DMS53 treated with DMSO at 0.1 percent for 48 hours (cell line): ENCODE results near the gene SPTBN4.
"Not testable (repeated sequence)": the region's sequence is repeated elsewhere in the genome, so short reads cannot be mapped to it uniquely, and the experiment has no call there.

ENCODE experiments used
- DNase-seq: peaks from one replicate; lab custom pipeline; 2025; ENCODE audit not compliant: unreplicated experiment; lab: John Stamatoyannopoulos, UW

The SPTBN4 gene

DNA sequence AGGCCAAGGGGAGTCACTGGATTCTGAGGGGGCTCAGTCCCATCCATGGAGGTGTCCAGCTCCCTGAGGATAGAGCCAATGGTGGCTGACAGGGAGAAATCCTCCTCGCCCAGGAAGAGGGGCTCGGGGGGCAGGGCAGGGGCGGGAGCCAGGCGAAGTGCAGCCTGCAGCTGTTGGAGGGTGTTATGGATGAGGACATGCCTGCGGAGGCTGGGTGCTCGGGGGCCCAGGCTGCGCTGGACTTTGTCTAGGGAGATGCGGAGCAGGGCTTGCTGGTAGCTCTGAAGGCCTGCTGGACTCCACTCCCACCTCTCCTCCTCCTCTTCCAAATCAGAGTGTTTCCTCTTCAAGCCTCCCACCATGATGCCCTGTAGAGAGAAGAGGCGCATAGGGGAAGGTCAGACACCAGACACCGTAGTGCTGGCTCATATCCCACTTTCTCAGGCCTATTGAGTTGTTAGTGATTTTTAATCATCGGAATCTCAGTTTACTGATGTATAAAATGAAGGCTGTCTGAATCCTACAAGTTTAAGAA is 25.0 kb upstream of the SPTBN4 start:
- no peak for DNase-seq

- no peak for DNase-seq
These were observed 24.3 kb upstream of the SPTBN4 start for GRCh38 chr19:40442328-40443130.

GRCh38 chr19:40443131-40443999 is 23.4 kb upstream of the SPTBN4 start:
- peak; percentile 100 for DNase-seq

- peak; percentile 96 for DNase-seq
These were observed 22.6 kb upstream of the SPTBN4 start, which contains the start of gene SERTAD3 for GRCh38 chr19:40444000-40444824. Gene SERTAD3 (minus strand): TSS chr19:40444335. CDS start chr19:40442080, 2,255 bp downstream.

DNA sequence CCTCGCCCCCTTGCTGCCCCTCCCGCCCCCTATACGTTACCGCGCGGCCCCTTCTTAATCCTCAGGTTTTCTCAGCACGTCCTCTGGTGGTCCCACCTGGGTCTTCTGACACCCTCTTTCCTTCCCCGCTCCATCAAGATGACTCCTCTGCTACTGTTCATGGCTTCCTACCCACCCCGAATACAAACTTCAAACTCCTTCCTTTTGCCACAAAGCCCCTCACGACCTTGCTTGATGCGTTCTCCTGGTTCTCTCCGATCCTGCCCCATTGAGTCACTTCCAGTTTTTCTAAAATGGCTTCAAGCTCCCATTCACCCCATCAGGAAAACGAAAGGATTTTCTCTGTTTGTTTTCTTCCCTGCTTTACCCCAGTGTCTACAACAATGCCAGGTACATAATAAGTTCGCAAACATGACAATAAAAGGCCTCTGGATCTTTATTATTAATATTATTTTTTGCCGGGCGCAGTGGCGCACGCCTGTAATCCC is 21.9 kb upstream of the SPTBN4 start:
- DNase-seq: peak; percentile 90

DNA sequence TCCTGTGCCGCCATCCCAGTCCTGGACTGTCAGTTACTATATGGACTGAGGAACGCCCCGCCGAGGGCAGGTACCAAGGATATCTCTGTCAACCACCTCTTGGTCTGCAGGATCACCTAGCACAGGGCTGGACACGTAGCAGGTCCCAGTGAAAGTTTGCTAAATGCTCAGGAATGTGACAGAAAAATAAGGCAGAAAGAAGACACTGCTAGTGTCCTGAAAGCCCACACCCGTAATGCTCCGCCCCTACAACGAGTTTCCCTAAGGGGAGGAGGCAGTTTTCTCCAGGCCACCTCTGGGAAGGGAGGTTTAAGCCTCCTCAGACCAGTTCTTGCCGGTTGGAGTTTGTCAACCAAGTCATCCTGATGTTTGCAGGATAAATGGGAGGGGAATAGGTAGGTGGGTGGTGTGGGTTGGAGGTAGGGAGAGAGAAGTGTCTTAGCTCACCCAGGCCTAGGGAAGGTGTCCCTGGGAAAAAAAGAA is 21.0 kb upstream of the SPTBN4 start:
- DNase-seq: peak; percentile 21

- no peak for DNase-seq
These were observed 20.5 kb upstream of the SPTBN4 start for GRCh38 chr19:40446263-40446784.

GRCh38 chr19:40449506-40449905 is 17.3 kb upstream of the SPTBN4 start:
- DNase-seq: no peak

DNA sequence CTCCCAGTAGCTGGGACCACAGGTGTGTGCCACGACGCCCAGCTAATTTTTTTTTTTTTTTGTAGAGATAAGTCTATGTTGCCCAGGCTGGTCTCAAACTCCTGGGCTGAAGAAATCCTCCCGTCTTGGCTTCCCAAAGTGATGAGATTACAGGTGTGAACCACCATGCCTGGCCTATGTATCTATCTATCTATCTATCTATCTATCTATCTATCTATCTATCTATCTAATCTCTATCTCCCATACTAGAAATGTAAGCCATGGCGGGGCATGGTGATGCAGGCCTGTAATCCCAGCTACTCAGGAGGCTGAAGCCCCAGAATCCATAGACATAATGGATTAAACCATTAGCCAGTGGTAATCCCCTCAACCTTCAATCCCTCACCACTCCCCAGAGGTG is 16.1 kb upstream of the SPTBN4 start:
- DNase-seq: no peak

- no peak for DNase-seq
These were observed 14.8 kb upstream of the SPTBN4 start for GRCh38 chr19:40452016-40452415.

DNA sequence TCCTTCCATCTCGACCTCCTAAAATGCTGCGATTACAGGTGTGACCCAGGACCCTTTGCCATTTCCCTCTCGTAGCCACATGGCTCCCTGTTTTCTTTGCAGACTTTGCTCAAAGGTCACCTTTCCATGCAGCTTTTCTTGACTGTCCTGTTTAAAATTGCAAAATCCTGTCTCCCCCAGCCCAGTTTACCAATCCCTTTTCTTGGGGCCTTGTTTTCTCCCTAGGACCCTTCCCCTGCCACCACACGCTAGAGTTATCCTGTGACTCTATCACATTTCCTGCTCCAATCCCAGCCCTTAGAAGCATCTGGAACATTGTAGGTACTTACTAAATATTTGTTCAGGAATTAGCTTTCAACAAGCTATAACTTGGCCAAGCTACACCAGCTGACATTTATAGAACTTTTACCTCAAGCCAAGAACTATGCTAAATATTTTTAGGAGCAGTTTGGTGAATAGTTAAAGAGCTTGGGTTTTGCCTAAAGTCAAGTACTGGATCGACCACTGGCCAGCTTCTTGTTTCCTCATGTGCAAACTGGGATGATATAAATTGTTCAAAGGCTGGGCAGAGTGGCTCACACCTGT is 13.6 kb upstream of the SPTBN4 start:
- DNase-seq: no peak

- not testable (repeated sequence) for DNase-seq
These were observed 12.9 kb upstream of the SPTBN4 start for GRCh38 chr19:40453943-40454342.

DNA sequence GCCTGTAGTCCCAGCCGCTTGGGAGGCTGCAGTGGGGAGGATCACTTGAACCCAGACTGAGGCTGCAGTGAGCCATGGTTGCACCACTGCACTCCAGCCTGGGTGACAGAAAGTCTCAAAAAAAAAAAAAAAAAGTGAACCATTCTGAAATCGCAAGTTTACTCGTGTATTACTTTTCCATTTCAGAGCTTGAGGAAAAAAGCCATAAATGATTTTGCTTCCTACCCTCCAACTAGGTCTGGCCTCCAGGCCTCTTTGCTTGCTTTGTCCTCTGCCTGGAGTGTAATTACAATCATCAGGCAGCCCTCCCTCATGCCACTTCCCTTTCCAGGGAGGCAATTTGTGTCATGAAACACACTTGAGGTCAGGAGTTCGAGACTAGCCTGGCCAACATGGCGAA is 9.8 kb upstream of the SPTBN4 start:
- no peak for DNase-seq

DNA sequence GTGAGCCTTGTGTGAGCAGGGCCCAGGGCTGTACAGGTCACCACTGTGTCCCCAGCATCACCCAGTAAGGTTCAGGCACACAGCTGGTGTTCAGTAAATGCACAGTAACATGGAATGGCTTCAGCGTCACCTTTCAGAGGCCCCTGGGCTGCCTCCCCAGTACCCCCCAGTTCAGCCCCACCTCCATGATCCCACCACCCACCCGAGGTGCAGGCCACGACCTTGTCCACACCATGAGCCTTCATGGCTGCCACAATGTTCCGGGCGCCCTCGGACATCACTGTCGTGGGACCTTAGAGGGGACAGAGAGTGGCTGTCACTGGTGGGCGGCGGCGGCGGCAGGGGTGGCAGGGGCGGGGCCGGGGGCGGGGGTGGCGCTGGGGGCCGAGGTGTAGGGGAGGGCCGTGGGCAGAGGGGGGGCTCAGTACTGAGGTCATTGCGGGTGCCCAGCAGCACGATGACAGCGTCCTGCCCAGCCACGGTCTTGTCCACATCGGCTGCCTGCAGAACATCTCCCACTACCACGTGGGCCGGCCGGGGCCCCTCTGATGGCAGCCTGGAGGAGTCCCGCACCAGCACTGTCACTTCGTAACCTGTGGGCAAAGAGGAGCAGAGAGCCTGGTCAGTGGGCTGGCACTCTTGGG is 8.7 kb upstream of the SPTBN4 start:
- DNase-seq: no peak

DNA sequence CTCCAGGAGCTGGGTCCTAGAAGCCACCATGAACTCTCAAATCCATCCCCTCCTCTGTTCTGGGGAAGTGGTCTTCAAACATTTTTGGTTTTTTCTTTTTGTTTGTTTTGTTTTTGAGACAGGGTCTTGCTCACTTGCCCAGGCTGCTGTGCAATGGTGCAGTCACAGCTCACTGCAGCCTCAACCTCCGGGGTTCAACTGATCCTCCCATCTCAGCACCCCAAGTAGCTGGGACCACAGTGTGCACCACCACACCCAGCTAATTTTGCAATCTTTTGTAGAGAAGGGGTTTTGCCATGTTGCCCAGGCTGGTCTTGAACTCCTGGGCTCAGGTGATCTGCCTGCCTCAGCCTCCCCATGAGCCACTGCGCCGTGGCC is 8.2 kb upstream of the SPTBN4 start:
- no peak for DNase-seq

DNA sequence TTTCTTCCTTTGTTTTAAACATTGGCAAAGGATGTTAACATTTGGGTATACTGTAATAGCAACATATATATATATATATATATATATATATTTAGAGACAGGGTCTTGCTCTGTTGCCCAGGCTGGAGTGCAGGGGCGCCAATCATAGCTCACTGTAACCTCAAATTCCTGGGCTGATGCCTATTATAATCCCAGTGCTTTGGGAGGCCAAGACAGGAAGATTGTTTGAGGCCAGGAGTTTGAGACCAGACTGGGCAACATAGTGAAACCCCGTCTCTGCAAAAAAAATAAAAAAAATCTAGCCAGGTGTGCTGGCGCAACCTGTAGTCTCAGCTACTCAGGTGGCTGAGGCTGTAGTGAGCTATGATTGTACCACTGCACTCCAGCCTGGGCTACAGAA is 6.6 kb upstream of the SPTBN4 start:
- DNase-seq: no peak

GRCh38 chr19:40461669-40462221 is 5.1 kb upstream of the SPTBN4 start:
- DNase-seq: no peak

GRCh38 chr19:40463587-40464037 is 3.2 kb upstream of the SPTBN4 start:
- not testable (repeated sequence) for DNase-seq
